ENCODE data around the gene SPOCK1.

DNA sequence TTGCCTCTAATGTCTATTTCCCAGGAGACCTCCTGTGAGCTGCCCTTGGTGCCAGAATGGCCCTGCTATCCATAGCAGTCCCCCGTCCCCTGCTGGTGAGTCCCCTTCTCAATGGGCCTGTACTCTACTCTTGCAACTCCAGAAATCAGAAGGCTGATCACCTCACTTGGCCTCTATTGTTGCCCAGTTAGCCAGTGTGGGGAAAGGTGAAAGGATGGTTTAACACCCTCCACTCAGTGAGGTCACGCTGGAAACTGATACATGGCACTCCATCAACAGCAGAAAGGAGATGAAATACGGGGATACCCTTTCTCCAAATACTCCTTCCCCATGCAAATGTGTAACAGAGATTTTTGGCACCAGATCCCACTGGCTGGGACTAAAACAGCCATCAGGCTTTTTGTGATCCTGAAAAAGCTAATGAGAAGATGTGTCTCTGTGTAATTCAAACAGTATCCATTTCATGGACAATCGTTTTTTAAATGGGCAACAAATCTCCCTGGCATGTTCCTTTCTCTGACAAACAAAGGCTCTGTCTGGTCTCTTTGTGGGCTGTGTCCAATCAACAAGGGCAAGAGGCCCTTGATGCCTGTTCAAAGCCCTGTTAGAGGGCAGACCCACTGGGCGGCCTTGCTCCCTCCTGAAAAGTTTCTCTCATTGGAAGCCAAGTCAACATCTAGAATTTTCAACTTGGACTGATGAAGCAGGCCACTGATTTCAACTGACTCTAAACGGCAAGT, 343.7 kb downstream of the SPOCK1 start:
- TF ChIP-seq FOXA1 (IDR thresholded peaks at IDR 0.05): no peak
- no peak for TF ChIP-seq ZNF384 (IDR thresholded peaks at IDR 0.05)
- no peak for TF ChIP-seq SP1 (IDR thresholded peaks at IDR 0.05)
- TF ChIP-seq SUZ12 (IDR thresholded peaks at IDR 0.05): no peak
- TF ChIP-seq FOXM1 (IDR thresholded peaks at IDR 0.05; ENCODE audit: borderline replicate concordance): no peak
- TF ChIP-seq, protein P1, sequence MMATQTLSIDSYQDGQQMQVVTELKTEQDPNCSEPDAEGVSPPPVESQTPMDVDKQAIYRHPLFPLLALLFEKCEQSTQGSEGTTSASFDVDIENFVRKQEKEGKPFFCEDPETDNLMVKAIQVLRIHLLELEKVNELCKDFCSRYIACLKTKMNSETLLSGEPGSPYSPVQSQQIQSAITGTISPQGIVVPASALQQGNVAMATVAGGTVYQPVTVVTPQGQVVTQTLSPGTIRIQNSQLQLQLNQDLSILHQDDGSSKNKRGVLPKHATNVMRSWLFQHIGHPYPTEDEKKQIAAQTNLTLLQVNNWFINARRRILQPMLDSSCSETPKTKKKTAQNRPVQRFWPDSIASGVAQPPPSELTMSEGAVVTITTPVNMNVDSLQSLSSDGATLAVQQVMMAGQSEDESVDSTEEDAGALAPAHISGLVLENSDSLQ (IDR thresholded peaks at IDR 0.05): no peak
- no peak for TF ChIP-seq HDGF (IDR thresholded peaks at IDR 0.05; ENCODE audit: borderline replicate concordance)
- TF ChIP-seq CTBP1 (IDR thresholded peaks at IDR 0.05; ENCODE audit: borderline replicate concordance): no peak
- no peak for TF ChIP-seq NFRKB (IDR thresholded peaks at IDR 0.05)

Measured in HEK293T (cell line).